GM12873 (cell line): ENCODE data around the gene COL6A1.

Experiments used
- CTCF ChIP-seq: IDR thresholded peaks from 2 replicates; pipeline ENCODE4 v1.5.1; 2012; ENCODE audit warnings: low read depth, mild to moderate bottlenecking, moderate library complexity, low read length, control low read depth; ENCODE audit not compliant: insufficient read depth; ENCODE audit errors: missing control alignments

COL6A1 gene

GRCh38 chr21:45988366-45989347 is 7.1 kb downstream of the COL6A1 start:
- TF ChIP-seq CTCF, result no peak

GRCh38 chr21:45989355-45990048 is 7.9 kb downstream of the COL6A1 start:
- TF ChIP-seq CTCF, result no peak

- TF ChIP-seq CTCF, result no peak
These were observed 8.6 kb downstream of the COL6A1 start for GRCh38 chr21:45990049-45990711.

GRCh38 chr21:45990741-45991605 is 9.4 kb downstream of the COL6A1 start:
- no peak for TF ChIP-seq CTCF

GRCh38 chr21:45991606-45992300 is 10.2 kb downstream of the COL6A1 start:
- no peak for TF ChIP-seq CTCF

- TF ChIP-seq CTCF, result no peak
These were observed 11.0 kb downstream of the COL6A1 start for GRCh38 chr21:45992301-45993209.
